ENCODE results near the gene FRRS1. TPM values are rescaled to one million over a fixed set of nuclear protein-coding genes. Genes with fewer than 3 reads are reported as not detected.

FRRS1 gene
- total RNA-seq, 4 donors from 2014 or later: 23.1 to 40.7 (median 27.8) TPM

- Histone ChIP-seq H3K36me3 (no peaks in the 10 kb centered on the region), H3K4me3 (no peak overlapping the region), H3K27ac (no peak overlapping the region), H3K4me1 (peaks cover 0 to 55% (median 36%) of the 10 kb centered on the region in 3 donors), H3K27me3 (no peaks in the 10 kb centered on the region), H3K9me3 (no peaks in the 10 kb centered on the region)
- intact Hi-C loops (cut with DNase I): no loop called here
- DNase-seq: no peak
- WGBS, 2 donors: 86 to 87% methylated on average over 5 of the region's 5 CpGs
- no peak for TF ChIP-seq POLR2A (IDR thresholded peaks at IDR 0.05)
- TF ChIP-seq, protein P1, sequence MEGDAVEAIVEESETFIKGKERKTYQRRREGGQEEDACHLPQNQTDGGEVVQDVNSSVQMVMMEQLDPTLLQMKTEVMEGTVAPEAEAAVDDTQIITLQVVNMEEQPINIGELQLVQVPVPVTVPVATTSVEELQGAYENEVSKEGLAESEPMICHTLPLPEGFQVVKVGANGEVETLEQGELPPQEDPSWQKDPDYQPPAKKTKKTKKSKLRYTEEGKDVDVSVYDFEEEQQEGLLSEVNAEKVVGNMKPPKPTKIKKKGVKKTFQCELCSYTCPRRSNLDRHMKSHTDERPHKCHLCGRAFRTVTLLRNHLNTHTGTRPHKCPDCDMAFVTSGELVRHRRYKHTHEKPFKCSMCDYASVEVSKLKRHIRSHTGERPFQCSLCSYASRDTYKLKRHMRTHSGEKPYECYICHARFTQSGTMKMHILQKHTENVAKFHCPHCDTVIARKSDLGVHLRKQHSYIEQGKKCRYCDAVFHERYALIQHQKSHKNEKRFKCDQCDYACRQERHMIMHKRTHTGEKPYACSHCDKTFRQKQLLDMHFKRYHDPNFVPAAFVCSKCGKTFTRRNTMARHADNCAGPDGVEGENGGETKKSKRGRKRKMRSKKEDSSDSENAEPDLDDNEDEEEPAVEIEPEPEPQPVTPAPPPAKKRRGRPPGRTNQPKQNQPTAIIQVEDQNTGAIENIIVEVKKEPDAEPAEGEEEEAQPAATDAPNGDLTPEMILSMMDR (IDR thresholded peaks at IDR 0.05): no peak
Measured at GRCh38 chr1:99754697-99755096, 11.7 kb downstream of the FRRS1 start.

- Histone ChIP-seq H3K4me1 (peaks cover 0 to 50% (median 30%) of the 10 kb centered on the region in 3 donors), H3K27ac (no peak overlapping the region), H3K9me3 (no peaks in the 10 kb centered on the region), H3K27me3 (no peaks in the 10 kb centered on the region), H3K36me3 (no peaks in the 10 kb centered on the region), H3K4me3 (no peak overlapping the region)
- intact Hi-C loops (cut with DNase I): no loop called here
- TF ChIP-seq, protein P1 (IDR thresholded peaks at IDR 0.05): no peak
- no peak for TF ChIP-seq POLR2A (IDR thresholded peaks at IDR 0.05)
- WGBS, 2 donors: 78 to 87% methylated on average over 2 of the region's 2 CpGs
- DNase-seq: no peak
Measured at GRCh38 chr1:99754055-99754626, 12.3 kb downstream of the FRRS1 start.

- Histone ChIP-seq H3K36me3 (peaks cover 0 to 7% (median 0%) of the 10 kb centered on the region in 3 donors), H3K4me3 (no peak overlapping the region), H3K27ac (peak overlapping the region in 2 of 4 donors; percentile 9 to 33), H3K4me1 (peaks cover 0 to 28% (median 11%) of the 10 kb centered on the region in 3 donors), H3K27me3 (no peaks in the 10 kb centered on the region), H3K9me3 (no peaks in the 10 kb centered on the region)
- no peak for DNase-seq
- intact Hi-C loops (cut with DNase I): no loop called here
- TF ChIP-seq POLR2A (IDR thresholded peaks at IDR 0.05): no peak
- TF ChIP-seq, protein P1 (IDR thresholded peaks at IDR 0.05): no peak
- WGBS, 2 donors: 74 to 75% methylated on average over 1 of the region's 1 CpG
Measured at GRCh38 chr1:99751877-99752504, 14.4 kb downstream of the FRRS1 start.

DNA sequence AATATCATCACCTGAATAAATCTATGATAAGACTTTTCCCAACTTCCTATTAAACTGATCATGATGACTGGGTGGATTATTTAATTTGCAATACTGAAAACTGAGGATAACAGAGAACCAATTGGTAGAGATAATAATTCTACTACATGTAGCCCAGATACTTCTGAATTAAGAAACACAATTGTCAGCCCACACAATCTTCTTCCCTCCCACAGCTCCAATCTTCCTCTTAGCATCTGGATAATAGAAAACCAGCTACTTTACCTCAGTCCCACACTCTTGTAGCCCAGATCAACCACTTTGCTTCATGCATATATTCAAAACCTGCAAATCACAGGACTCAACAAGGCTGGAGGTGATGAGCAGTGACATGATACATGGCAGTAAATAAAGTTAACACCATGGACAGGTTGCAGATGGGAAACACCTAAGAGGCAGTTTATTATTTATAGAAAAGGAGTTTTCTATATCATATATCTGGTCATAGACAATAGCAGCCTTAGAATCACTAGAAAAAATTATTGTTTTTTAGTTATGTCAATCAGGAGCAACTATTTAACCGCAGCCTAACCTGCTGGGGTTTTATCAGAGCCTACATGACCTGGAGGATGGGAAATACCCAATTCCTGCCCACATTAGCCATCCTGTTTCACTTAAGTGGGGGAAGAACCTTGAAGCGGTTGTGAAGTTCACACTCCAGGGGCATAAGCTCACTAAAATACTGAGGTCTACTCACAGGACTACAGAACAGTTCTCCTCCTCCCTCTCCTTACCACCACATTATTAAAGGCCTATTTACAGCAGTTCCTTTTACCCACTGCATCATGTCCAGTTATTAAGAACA is 16.7 kb downstream of the FRRS1 start:
- no peak overlapping the region for H3K27ac ChIP-seq
- no peak for DNase-seq
- H3K4me3 ChIP-seq: no peak overlapping the region
- peaks cover 0 to 11% (median 6%) of the 10 kb centered on the region in 3 donors for H3K4me1 ChIP-seq
- H3K9me3 ChIP-seq: no peaks in the 10 kb centered on the region
- WGBS, 2 donors: 64 to 74% methylated on average over 2 of the region's 2 CpGs
- no peaks in the 10 kb centered on the region for H3K27me3 ChIP-seq
- intact Hi-C loops (cut with DNase I): no loop called here
- TF ChIP-seq POLR2A (IDR thresholded peaks at IDR 0.05): no peak
- TF ChIP-seq, protein P1 (IDR thresholded peaks at IDR 0.05): no peak
- H3K36me3 ChIP-seq: peaks cover 0 to 30% (median 6%) of the 10 kb centered on the region in 3 donors

DNA sequence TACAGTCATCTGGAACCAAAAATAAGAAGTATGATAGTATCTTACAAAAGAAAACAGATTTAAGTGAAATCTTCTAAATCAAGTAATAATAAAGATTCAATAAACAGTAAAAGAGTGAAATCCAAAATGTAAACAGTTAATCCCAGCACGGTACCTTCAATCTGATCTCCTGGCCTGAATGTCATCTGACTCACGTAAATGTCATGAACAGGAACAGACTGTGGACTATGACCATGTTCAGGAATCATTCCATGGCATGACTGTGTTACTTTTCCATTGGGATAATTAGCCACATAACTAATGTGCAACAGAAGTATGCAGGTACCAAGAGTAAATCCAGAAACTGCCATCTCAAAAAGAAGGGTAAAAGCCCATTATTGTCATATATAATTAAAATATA is 18.0 kb downstream of the FRRS1 start:
- Histone ChIP-seq H3K4me1 (peaks cover 0 to 11% (median 6%) of the 10 kb centered on the region in 3 donors), H3K27me3 (no peaks in the 10 kb centered on the region), H3K4me3 (no peak overlapping the region), H3K9me3 (no peaks in the 10 kb centered on the region), H3K36me3 (peaks cover 0 to 43% (median 6%) of the 10 kb centered on the region in 3 donors), H3K27ac (no peak overlapping the region)
- WGBS, 2 donors: 64 to 65% methylated on average over 2 of the region's 2 CpGs
- TF ChIP-seq, protein P1 (IDR thresholded peaks at IDR 0.05): no peak
- no peak for TF ChIP-seq POLR2A (IDR thresholded peaks at IDR 0.05)
- DNase-seq: no peak
- intact Hi-C loops (cut with DNase I): no loop called here

Measured in esophagus squamous epithelium (tissue), 5 donors.